Activated naive CD8-positive, alpha-beta T cell treated with anti-CD3 and anti-CD28 coated beads for 36 hours (primary cell): ENCODE data around the gene C1QTNF6. TPM values are rescaled to one million over a fixed set of nuclear protein-coding genes. Genes with fewer than 3 reads are reported as not detected.
A peak's percentile ranks its signal among the peaks of the same experiment; 100 is the strongest.

Experiments
- DNase-seq: peaks from one replicate; pipeline ENCODE4 v3.0.0; 2021
- H3K27ac Mint-ChIP-seq: one replicate; pipeline ENCODE4 v1.8.0; 2022; ENCODE audit warnings: mild to moderate bottlenecking, moderate library complexity, mixed read lengths
- H3K27me3 Mint-ChIP-seq: one replicate; pipeline ENCODE4 v1.8.0; 2022; ENCODE audit warnings: mild to moderate bottlenecking, mixed read lengths
- H3K36me3 Mint-ChIP-seq: one replicate; pipeline ENCODE4 v1.8.0; 2021; ENCODE audit warnings: mild to moderate bottlenecking, mixed read lengths
- H3K4me1 Mint-ChIP-seq: one replicate; pipeline ENCODE4 v1.8.0; 2021; ENCODE audit warnings: mixed read lengths
- H3K4me3 Mint-ChIP-seq: one replicate; pipeline ENCODE4 v1.8.0; 2022; ENCODE audit warnings: mild to moderate bottlenecking, moderate library complexity, mixed read lengths
- H3K9me3 Mint-ChIP-seq: one replicate; pipeline ENCODE4 v1.8.0; 2022; ENCODE audit warnings: mixed read lengths
- total RNA-seq, 2 experiments: library from RNA; stranded (reverse); gene quantifications; one replicate each; pipeline ENCODE4 v1.2.3, GENCODE V29; 2021

C1QTNF6 gene
- total RNA-seq, 2 experiments from 2014 or later = 2.7 to 3.2 TPM

DNA sequence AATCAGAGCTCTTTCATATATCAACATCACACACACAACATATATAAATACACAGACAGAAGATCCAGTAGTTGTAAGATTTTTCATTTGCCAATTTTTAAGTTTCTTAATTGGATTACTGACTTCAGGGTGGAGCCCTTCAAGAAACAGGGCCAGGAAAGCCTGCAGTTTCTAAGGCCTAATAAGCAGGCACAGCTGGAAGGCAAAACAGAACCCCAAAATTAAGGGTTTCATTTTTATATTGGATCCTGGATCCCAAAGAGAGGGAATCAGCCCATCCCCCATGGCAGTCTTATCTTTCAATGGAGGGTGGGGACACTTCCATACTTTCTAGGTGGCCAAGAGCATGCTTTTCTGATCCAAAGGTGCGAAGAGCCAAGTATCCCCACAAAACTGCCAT lies 4.7 kb upstream of the C1QTNF6 start:
- Mint-ChIP-seq H3K27ac (peak overlapping the region; percentile 52), H3K36me3 (peaks cover 10% of the 10 kb centered on the region), H3K4me3 (no peak overlapping the region), H3K27me3 (no peaks in the 10 kb centered on the region), H3K4me1 (peaks cover 60% of the 10 kb centered on the region), H3K9me3 (no peaks in the 10 kb centered on the region)
- no peak for DNase-seq

DNA sequence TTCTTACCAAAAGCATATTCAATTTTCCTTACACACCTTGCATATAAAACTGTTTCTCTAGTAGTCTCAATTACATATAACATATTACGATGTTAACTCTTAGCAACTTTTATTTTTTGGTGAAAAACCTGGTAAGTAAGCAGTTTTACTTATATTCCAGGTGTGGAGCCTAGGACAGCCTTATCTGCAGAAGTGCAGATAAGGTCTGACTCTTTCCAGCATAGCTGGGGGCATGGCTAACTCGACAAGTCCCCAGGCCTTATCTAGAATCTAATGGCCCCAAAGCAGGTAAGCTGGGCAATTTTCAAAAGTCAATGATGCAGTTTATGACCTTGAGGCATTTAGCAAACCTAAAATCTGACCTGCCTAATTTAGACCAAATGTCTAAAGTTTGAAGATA lies 4.2 kb upstream of the C1QTNF6 start:
- H3K9me3 Mint-ChIP-seq = no peaks in the 10 kb centered on the region
- H3K36me3 Mint-ChIP-seq = peaks cover 10% of the 10 kb centered on the region
- DNase-seq = no peak
- peak overlapping the region; percentile 39 for H3K27ac Mint-ChIP-seq
- no peaks in the 10 kb centered on the region for H3K27me3 Mint-ChIP-seq
- no peak overlapping the region for H3K4me3 Mint-ChIP-seq
- peaks cover 59% of the 10 kb centered on the region for H3K4me1 Mint-ChIP-seq

DNA sequence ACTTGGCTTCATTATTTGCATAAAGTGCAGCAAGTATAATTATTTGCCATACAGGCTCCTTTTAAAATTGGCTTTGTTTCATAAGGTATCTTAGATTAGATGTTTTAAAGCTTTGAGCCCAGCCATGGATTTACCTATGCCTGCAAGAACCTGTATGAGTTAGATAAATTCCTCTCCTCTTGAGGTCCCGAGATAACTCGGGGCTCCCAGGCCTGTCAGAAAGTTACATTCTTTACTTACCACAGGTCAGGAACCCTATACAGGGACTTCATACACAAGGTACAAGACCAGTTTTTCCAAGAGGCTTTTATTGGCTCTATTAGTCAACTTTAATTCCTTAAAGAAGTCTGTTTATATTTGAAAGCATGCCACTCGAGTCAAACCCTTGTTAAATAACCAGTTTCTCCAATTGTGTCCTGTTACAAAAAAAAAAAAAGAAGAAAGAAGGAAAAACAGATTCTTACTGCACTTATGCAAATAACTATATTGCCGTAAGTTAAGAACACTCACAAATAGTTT lies 2.3 kb upstream of the C1QTNF6 start:
- no peaks in the 10 kb centered on the region for H3K27me3 Mint-ChIP-seq
- peaks cover 10% of the 10 kb centered on the region for H3K36me3 Mint-ChIP-seq
- no peaks in the 10 kb centered on the region for H3K9me3 Mint-ChIP-seq
- H3K4me1 Mint-ChIP-seq = peaks cover 68% of the 10 kb centered on the region
- no peak for DNase-seq
- no peak overlapping the region for H3K27ac Mint-ChIP-seq
- H3K4me3 Mint-ChIP-seq = no peak overlapping the region

DNA sequence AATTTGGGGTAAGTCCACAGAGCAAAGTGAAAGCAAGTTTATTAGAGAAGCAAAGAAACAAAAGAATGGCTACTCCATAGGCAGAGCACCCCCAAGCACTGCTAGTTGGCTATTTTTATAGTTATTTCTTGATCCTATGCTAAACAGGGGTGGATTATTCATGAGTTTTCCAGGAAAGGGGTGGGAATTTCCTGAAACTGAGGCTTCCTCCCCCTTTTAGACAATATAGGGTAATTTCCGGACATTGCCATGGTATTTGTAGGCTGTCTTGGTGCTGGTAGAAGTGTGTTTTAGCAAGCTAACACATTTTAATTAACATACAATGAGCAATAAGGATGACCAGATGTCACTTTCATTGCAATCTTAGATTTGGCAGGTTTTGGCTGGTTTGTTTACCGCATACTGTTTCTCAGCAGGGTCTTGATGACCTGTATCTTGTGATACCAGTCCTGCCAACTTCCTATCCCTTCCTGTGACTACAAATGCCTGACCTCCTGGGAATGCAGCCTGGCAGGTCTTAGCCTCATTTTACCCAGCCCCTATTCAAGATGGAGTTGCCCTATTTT lies 937 bp upstream of the C1QTNF6 start:
- peaks cover 59% of the 10 kb centered on the region for H3K4me1 Mint-ChIP-seq
- H3K27ac Mint-ChIP-seq = peak overlapping the region; percentile 28
- H3K4me3 Mint-ChIP-seq = no peak overlapping the region
- no peaks in the 10 kb centered on the region for H3K9me3 Mint-ChIP-seq
- H3K36me3 Mint-ChIP-seq = peaks cover 8% of the 10 kb centered on the region
- no peak for DNase-seq
- no peaks in the 10 kb centered on the region for H3K27me3 Mint-ChIP-seq

DNA sequence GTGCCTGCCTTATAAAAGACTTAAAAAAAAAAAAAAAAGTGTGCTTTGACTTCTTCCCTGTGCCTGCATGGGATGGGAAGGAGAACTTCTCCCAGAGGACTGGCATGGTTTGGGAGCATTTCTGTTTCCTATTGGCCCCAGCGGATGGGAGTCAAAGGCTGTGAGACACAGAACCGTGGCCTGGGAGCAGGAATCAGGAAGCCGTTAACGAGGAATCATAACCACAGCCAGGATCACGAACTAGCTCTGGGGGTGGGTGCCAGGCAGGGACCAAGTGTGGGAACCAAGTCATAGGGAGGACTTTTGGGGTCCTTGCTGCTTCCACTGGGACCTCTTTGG lies 526 bp downstream of the C1QTNF6 start:
- H3K4me1 Mint-ChIP-seq = peaks cover 53% of the 10 kb centered on the region
- H3K9me3 Mint-ChIP-seq = no peaks in the 10 kb centered on the region
- peaks cover 1% of the 10 kb centered on the region for H3K36me3 Mint-ChIP-seq
- no peaks in the 10 kb centered on the region for H3K27me3 Mint-ChIP-seq
- no peak overlapping the region for H3K27ac Mint-ChIP-seq
- H3K4me3 Mint-ChIP-seq = no peak overlapping the region
- no peak for DNase-seq

DNA sequence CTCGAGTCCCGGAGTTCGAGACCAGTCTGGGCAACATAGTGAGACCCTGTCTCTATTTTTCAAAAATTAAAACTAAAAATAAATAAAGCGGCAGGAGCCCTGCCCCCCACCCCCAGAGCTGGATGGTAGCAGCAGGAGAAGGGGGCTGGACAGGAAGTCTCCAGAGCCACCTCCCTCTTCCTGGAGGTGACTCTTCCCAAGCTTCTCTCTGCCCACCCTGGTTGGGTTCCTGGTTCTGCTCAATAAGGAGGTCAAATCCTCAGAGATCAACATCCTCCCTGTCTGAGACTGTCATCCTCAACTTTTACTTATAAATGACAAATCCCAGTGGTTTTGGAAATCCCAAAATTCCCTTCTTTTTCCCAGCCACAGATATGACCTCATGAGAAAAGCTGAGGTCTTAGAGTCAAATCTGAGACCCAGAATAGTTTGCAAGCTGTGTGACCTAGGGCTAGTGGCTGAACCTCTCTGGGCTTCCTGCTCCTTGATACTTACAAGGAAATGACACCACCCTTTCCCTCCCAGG lies 987 bp downstream of the C1QTNF6 start:
- Mint-ChIP-seq H3K9me3 (no peaks in the 10 kb centered on the region), H3K4me1 (peaks cover 51% of the 10 kb centered on the region), H3K4me3 (peak overlapping the region; percentile 52), H3K36me3 (no peaks in the 10 kb centered on the region), H3K27ac (peak overlapping the region; percentile 77), H3K27me3 (no peaks in the 10 kb centered on the region)
- no peak for DNase-seq

DNA sequence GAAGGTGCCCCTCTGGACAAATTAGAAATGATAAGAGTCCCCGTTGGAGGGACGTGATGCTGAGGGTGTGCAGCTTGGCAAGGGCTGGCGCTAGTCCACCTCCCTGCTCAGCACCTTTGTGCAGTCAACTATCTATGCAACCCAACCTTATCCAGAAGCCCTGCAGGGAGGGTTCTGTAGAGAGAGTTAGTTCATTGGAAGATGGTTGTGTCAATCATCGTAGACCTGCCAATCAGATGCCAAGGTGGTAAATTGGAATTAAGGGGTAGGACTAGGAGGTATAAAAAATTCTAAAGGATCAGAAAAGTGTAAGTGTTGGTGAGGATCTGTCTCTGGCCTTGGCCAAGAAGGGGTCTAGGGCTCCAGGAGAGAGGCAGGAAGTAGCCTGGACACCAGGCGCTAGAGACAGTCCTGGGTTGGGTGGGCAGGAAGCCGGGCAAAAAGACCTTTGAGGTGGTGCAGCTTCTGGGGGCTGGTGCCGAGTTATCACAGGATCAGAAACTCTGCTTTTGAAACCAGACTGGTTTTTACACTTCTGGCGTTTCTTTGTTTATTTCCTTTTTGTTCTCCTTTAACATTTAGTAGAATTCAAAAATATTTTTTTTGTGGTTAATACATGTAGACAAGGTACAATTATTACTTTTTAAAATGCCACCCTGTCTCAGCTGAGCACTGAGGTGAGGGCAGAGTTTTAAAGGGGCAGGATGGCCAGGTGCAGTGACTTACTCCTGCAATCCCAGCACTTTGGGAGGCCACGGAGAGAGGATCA lies 1.6 kb downstream of the C1QTNF6 start:
- Mint-ChIP-seq H3K4me1 (peaks cover 50% of the 10 kb centered on the region), H3K27ac (peak overlapping the region; percentile 77), H3K4me3 (peak overlapping the region; percentile 52), H3K27me3 (no peaks in the 10 kb centered on the region), H3K9me3 (no peaks in the 10 kb centered on the region), H3K36me3 (no peaks in the 10 kb centered on the region)
- DNase-seq = peak; percentile 56

DNA sequence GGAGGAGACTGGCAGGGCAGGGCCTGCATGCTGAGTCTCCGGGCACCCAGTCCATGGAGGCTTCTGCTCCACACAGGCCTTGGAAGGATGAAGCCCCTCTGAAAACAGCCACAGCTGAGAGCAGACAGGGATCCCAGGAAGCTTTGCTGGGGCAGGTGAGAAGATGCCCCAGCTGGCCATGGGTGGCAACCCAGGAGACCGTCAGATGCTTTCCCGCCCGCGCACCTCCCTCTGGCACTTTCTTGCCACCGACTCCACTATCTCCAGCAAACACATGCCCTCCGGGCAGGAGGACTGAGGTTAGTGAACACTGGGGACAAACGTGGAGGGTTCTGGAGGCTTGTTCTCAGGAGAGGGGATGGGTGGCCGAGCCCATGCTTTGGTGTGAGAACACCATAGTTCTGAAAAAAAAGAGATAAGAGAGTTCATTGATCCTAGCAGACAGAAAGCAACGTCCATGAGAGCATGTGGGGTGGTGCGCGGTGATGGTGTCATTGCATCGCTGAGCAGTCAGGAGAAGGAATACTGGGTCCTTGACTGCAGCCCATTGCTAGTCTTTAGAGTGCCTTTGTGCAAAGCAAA lies 2.3 kb downstream of the C1QTNF6 start:
- peaks cover 50% of the 10 kb centered on the region for H3K4me1 Mint-ChIP-seq
- no peak overlapping the region for H3K4me3 Mint-ChIP-seq
- no peak overlapping the region for H3K27ac Mint-ChIP-seq

DNA sequence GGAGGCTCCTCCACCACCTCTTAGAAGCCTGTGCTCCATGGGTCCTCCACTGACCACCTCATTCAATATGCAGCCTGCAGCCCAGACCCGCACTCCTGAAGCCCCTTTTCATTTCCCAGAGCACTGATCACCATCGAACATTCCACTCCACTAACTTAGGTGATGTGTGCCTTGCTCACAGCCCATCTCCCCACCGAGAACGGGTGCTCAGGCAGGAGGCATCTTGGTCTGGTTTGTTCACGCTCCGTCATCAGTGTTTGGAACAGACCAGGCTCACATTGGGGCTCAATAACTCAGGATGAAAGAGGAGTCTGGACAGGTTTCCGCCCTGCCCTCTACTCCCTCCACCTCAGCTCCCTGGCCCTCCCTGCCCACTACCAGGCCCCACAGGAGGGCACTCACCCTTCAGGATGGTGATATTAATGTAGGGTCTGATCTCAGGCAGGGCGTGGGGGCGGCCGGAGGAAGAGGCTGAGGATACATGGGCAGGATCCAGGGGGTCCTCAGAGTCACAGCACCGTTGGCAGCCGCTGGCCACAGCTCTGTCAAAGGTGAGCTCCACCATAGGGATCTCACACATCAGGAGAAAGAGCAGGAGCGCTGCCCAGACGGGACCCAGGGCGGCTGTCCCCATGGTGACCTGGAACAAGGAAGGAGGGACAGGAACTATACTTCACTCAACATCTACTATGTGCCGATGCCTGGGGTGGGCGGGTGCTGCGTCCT lies 3.1 kb downstream of the C1QTNF6 start:
- DNase-seq = no peak
- Mint-ChIP-seq H3K4me1 (peaks cover 50% of the 10 kb centered on the region), H3K36me3 (no peaks in the 10 kb centered on the region), H3K4me3 (no peak overlapping the region), H3K9me3 (no peaks in the 10 kb centered on the region), H3K27me3 (no peaks in the 10 kb centered on the region), H3K27ac (no peak overlapping the region)

More for the DNA sequence above, 2.3 kb downstream of the C1QTNF6 start:
- no peaks in the 10 kb centered on the region for H3K27me3 Mint-ChIP-seq
- no peaks in the 10 kb centered on the region for H3K36me3 Mint-ChIP-seq
- DNase-seq = no peak
- H3K9me3 Mint-ChIP-seq = no peaks in the 10 kb centered on the region

DNA sequence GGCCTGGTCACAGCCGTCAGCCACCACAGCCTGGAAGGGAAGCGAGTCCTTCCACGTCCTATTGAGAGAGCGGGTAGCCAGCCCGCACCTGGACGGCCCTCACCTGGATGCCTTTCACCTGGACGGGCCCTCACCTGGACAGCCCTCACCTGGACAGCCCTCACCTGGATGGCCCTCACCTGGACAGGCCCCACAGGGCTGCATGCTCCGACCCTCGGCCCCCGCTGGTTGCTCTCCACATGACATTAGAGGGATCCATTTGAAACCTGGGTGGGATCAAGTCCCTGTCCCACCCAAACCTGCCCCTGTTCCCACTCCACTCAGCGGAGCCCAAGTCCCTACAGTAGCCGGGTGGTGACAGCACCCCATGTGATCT lies 3.7 kb downstream of the C1QTNF6 start:
- Mint-ChIP-seq H3K4me3 (no peak overlapping the region), H3K9me3 (no peaks in the 10 kb centered on the region), H3K36me3 (no peaks in the 10 kb centered on the region), H3K27me3 (no peaks in the 10 kb centered on the region), H3K4me1 (peaks cover 46% of the 10 kb centered on the region), H3K27ac (no peak overlapping the region)
- no peak for DNase-seq

DNA sequence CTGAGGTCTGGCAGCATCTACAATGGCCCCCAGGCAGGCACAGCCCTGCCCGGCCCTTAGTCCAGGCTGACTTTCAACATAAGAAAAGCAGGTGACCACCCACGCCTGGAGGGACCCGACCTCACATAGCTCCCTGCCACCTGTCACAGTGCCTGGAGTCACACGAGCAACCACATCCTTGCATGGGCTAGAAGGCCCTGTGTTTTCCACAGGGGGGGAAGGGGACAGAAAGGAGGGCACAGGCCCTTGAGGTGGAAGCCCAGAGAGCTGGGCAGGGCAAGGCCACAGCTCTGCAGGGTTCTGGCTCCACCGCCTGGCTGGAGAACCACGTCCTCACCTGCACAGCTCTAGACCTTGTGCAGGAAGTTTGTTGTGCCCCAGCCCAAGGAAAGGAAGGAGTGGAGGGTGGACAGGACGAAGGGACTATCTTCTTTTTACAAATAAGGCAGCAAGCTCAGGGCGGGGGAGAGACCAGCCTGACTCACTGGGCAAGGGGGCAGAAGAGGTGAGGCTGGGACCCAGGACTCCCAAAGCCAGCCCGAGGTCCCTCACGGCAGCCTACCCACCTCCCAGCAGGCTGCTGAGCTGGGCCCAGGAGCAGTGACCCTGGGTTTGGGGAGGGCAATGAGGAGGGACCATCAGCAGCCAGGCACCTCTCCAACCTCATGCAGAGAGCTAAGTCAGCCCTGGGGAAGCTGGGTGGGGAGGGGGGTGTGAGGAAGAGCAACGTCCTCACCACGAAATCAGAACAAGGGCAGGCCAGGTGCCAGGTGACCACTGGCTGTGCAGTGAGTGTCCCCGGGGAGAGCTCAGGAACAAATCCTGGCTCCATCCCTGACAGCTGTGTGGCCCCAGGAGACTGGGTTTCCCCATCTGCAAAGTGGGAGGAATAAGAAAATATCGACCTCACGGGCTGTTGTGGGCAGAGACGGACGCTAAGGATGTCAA lies 4.3 kb downstream of the C1QTNF6 start:
- peaks cover 40% of the 10 kb centered on the region for H3K4me1 Mint-ChIP-seq
- H3K27ac Mint-ChIP-seq = peak overlapping the region; percentile 66
- no peak for DNase-seq
- H3K27me3 Mint-ChIP-seq = no peaks in the 10 kb centered on the region
- H3K9me3 Mint-ChIP-seq = no peaks in the 10 kb centered on the region
- no peaks in the 10 kb centered on the region for H3K36me3 Mint-ChIP-seq
- no peak overlapping the region for H3K4me3 Mint-ChIP-seq

DNA sequence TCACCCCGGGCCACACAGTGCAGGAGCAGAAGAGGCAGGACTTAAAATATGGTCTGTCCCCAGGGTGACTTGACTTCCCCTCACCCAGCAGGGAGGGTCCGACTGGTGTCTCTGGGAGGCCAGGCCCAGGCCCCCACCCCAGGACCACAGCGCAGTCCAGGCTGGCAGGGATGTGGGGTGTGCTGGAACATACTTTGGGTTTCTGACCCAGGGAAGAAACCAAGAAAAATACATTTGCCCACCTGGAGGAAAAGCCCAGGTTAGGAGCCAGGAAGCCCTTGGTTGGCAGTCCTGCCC lies 5.2 kb downstream of the C1QTNF6 start:
- H3K36me3 Mint-ChIP-seq = no peaks in the 10 kb centered on the region
- no peaks in the 10 kb centered on the region for H3K27me3 Mint-ChIP-seq
- no peak overlapping the region for H3K27ac Mint-ChIP-seq
- no peak overlapping the region for H3K4me3 Mint-ChIP-seq
- H3K4me1 Mint-ChIP-seq = peaks cover 33% of the 10 kb centered on the region
- DNase-seq = no peak
- no peaks in the 10 kb centered on the region for H3K9me3 Mint-ChIP-seq

DNA sequence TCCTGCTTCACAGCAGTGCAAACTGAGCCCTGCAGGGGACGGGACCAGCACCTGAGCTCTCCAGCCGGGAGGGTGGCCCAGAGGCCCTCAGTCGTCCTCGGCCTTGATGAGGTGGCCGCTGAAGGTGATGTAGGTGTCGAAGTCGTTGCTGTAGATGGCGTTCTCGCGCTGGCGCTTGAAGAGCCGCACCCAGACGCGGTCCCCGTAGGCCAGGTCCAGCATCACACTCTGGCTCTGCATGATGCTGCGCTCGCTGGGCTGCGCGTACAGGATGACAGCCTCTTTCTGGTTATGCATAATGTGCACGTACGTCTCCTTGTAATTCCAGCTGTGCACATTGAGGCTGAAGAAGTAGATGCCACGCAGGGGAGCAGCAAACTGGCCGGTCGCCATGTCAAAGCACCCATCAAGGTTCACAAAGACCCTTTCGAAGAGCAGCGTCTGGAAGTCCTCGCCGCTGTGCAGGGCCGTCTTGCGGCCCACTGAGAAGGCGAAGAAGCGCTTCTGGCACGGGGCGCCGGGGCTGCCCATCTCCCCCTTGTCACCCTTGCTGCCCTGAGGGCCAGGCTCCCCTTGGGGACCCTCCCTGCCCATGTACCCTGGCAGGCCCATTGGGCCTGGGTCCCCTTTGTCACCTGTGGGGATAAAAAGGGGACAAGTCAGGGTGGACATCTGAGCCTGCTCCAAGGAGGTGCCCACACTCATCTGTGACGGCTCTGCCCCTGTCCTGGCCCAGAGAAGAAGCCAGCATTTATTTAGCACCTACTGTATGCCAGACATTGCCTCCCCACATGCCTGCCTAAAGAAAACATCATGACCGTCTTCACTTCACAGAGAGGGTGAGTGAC lies 5.7 kb downstream of the C1QTNF6 start:
- Mint-ChIP-seq H3K36me3 (no peaks in the 10 kb centered on the region), H3K4me3 (no peak overlapping the region), H3K27me3 (no peaks in the 10 kb centered on the region), H3K9me3 (no peaks in the 10 kb centered on the region), H3K4me1 (peaks cover 31% of the 10 kb centered on the region), H3K27ac (no peak overlapping the region)
- DNase-seq = no peak

DNA sequence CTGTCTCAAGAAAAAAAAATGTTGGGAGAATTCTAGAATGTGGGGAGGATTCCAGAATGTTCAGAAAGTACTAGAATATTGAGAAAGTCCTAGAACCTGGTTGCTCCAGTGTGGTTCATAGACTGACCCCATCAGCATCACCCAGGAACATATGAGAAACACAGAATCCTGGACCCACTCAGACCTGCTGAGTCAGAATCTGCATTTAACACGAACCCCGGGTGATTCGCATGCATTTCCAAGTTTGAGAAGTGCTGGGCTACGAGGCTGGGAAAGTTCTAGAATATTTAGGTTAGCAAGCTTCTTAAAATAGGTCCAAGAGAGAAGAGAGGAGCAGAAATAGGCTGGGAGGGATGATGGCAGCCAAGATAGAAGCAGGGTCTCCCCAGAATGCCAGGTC lies 6.4 kb downstream of the C1QTNF6 start:
- Mint-ChIP-seq H3K36me3 (no peaks in the 10 kb centered on the region), H3K27ac (no peak overlapping the region), H3K9me3 (no peaks in the 10 kb centered on the region), H3K4me1 (peaks cover 33% of the 10 kb centered on the region), H3K27me3 (no peaks in the 10 kb centered on the region), H3K4me3 (no peak overlapping the region)
- DNase-seq = no peak
